DOHH2 (cell line): Measurements from ENCODE around the gene BMP7.

ENCODE experiments used
- H3F3A ChIP-seq: fragments of 200-600 bp; sonication (generic), shearing (Covaris generic); 2 replicates; pipeline ENCODE4 v1.6.0; 2016; ENCODE audit warnings: antibody characterized with exemption, mild to moderate bottlenecking; ENCODE audit not compliant: control insufficient read depth, insufficient read depth
- H3K27ac ChIP-seq: fragments of 200-600 bp; sonication (generic); 2 replicates; pipeline ENCODE4 v1.5.1; 2014; ENCODE audit warnings: low read depth, mild to moderate bottlenecking, low read length, moderate library complexity
- H3K27me3 ChIP-seq: fragments of 200-600 bp; sonication (generic); 2 replicates; pipeline ENCODE4 v1.6.1; 2014; ENCODE audit warnings: mild to moderate bottlenecking, low read length, mixed read lengths; ENCODE audit not compliant: control insufficient read depth
- H3K36me3 ChIP-seq: fragments of 200-600 bp; sonication (generic); 2 replicates; pipeline ENCODE4 v1.6.1; 2014; ENCODE audit warnings: mild to moderate bottlenecking, low read length, moderate library complexity, mixed read lengths; ENCODE audit not compliant: control insufficient read depth
- H3K4me1 ChIP-seq: fragments of 200-600 bp; sonication (generic); 2 replicates; pipeline ENCODE4 v1.6.1; 2014; ENCODE audit warnings: mild to moderate bottlenecking, low read length, mixed read lengths; ENCODE audit not compliant: control insufficient read depth
- H3K4me2 ChIP-seq: fragments of 200-600 bp; sonication (generic); 2 replicates; pipeline ENCODE4 v1.6.0; 2014; ENCODE audit warnings: mild to moderate bottlenecking, low read length, moderate library complexity
- H3K4me3 ChIP-seq: fragments of 200-600 bp; sonication (generic); 2 replicates; pipeline ENCODE4 v1.5.1; 2014; ENCODE audit warnings: mild to moderate bottlenecking, low read length, mixed read lengths
- H3K79me2 ChIP-seq: fragments of 200-600 bp; sonication (generic); 2 replicates; pipeline ENCODE4 v1.6.1; 2014; ENCODE audit warnings: mild to moderate bottlenecking, low read length, mixed read lengths; ENCODE audit not compliant: control insufficient read depth
- H3K9me2 ChIP-seq: fragments of 200-600 bp; sonication (generic); replicated peaks from 2 replicates; pipeline ENCODE4 v1.6.1; 2014; ENCODE audit warnings: mild to moderate bottlenecking, low read length, mixed read lengths; ENCODE audit not compliant: control insufficient read depth
- H3K9me3 ChIP-seq: fragments of 200-600 bp; sonication (generic); 2 replicates; pipeline ENCODE4 v1.6.1; 2014; ENCODE audit warnings: antibody characterized with exemption, low read length, mixed read lengths; ENCODE audit not compliant: control insufficient read depth, insufficient read depth
- H4K20me1 ChIP-seq: fragments of 200-600 bp; sonication (generic); 2 replicates; pipeline ENCODE4 v1.6.0; 2014; ENCODE audit warnings: low read depth, mild to moderate bottlenecking, antibody characterized with exemption, low read length, moderate library complexity; ENCODE audit not compliant: control insufficient read depth, insufficient read depth
- EZH2phosphoT487 ChIP-seq: fragments of 200-600 bp; sonication (generic); IDR thresholded peaks from 2 replicates; pipeline ENCODE4 v1.6.1; 2017; ENCODE audit warnings: borderline replicate concordance, mild to moderate bottlenecking, antibody characterized with exemption, low read length, moderate library complexity, mixed read lengths
- TF ChIP-seq, protein P1 (sequence below): fragments of 200-600 bp; sonication (generic); IDR thresholded peaks from one replicate; pipeline ENCODE4 v1.5.1; 2014; ENCODE audit warnings: antibody characterized with exemption, mild to moderate bottlenecking, low read depth, low read length; ENCODE audit not compliant: poor library complexity, severe bottlenecking

Gene BMP7

DNA sequence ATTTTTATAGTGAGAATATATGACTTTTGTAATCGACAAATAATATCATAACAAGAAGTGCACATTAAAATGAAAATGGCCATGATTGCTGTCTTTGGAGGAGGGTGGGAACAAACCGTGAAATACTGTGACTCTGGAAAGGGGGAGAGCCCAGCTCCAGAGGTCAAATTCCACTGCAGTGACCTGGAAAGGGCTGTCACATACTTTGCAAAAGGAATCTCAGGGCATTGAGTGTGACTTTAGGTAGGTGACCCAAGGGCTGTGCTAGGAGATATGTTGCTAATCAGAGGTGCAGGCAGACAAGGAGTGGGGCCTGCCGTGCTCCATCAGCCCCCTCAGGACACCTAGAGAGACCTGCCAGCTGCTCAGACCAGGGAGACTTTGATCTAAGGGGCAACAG, 28.1 kb upstream of the BMP7 start:
- no peak for TF ChIP-seq EZH2phosphoT487
- peaks cover 58% of the 10 kb centered on the region for H3K4me1 ChIP-seq
- H3K27ac ChIP-seq, result no peak overlapping the region
- no peaks in the 10 kb centered on the region for H3K9me2 ChIP-seq
- H3K4me2 ChIP-seq, result no peak overlapping the region; the same call in 1 of the 2 replicates
- no peaks in the 10 kb centered on the region for H4K20me1 ChIP-seq
- no peaks in the 10 kb centered on the region for H3K27me3 ChIP-seq
- H3K4me3 ChIP-seq, result no peak overlapping the region
- H3K79me2 ChIP-seq, result 0 out of 2 replicates have a peak, but pooled peaks cover 2% of the 10 kb centered on the region
- H3F3A ChIP-seq, result peaks cover 9% of the 10 kb centered on the region
- no peaks in the 10 kb centered on the region for H3K36me3 ChIP-seq
- H3K9me3 ChIP-seq, result no peaks in the 10 kb centered on the region

- no peak overlapping the region for H3K27ac ChIP-seq
- H3K4me2 ChIP-seq, result no peak overlapping the region
- H4K20me1 ChIP-seq, result no peaks in the 10 kb centered on the region
- no peak for TF ChIP-seq EZH2phosphoT487
- TF ChIP-seq, protein P1, sequence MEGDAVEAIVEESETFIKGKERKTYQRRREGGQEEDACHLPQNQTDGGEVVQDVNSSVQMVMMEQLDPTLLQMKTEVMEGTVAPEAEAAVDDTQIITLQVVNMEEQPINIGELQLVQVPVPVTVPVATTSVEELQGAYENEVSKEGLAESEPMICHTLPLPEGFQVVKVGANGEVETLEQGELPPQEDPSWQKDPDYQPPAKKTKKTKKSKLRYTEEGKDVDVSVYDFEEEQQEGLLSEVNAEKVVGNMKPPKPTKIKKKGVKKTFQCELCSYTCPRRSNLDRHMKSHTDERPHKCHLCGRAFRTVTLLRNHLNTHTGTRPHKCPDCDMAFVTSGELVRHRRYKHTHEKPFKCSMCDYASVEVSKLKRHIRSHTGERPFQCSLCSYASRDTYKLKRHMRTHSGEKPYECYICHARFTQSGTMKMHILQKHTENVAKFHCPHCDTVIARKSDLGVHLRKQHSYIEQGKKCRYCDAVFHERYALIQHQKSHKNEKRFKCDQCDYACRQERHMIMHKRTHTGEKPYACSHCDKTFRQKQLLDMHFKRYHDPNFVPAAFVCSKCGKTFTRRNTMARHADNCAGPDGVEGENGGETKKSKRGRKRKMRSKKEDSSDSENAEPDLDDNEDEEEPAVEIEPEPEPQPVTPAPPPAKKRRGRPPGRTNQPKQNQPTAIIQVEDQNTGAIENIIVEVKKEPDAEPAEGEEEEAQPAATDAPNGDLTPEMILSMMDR, result no peak
- H3K4me1 ChIP-seq, result peaks cover 60% of the 10 kb centered on the region
- no peaks in the 10 kb centered on the region for H3K9me3 ChIP-seq
- peaks cover 9% of the 10 kb centered on the region for H3F3A ChIP-seq
- no peaks in the 10 kb centered on the region for H3K36me3 ChIP-seq
- no peaks in the 10 kb centered on the region for H3K9me2 ChIP-seq
- no peak overlapping the region for H3K4me3 ChIP-seq
- H3K27me3 ChIP-seq, result no peaks in the 10 kb centered on the region
- H3K79me2 ChIP-seq, result peaks cover 2% of the 10 kb centered on the region; the same call in 1 of the 2 replicates
These were observed 27.6 kb upstream of the BMP7 start for GRCh38 chr20:57293995-57294394.

DNA sequence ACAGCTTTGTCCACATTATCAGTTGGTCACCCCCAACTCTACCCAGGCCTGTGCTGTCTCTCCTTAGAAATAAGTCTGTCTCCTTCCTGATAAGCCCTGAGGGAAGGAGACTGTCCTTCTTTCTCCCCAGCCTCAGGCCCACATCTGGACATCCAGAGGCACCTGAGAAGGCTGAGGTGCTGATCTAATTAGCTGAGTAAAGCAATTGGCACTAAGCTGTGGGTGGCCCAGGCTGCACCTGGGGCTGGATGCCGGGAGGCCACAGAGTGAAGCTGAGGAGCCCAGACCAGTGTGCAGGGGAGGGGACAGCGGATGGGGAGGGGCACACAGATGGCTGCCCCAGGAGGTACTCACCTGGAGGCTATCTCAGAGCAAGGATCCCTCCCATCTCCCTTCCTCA, 26.2 kb upstream of the BMP7 start:
- H3K9me3 ChIP-seq, result no peaks in the 10 kb centered on the region
- H3K27ac ChIP-seq, result no peak overlapping the region
- no peaks in the 10 kb centered on the region for H3K27me3 ChIP-seq
- H3K36me3 ChIP-seq, result no peaks in the 10 kb centered on the region
- H3K4me3 ChIP-seq, result no peak overlapping the region
- peaks cover 61% of the 10 kb centered on the region for H3K4me1 ChIP-seq
- no peaks in the 10 kb centered on the region for H4K20me1 ChIP-seq
- H3K9me2 ChIP-seq, result no peaks in the 10 kb centered on the region
- no peak overlapping the region for H3K4me2 ChIP-seq
- TF ChIP-seq, protein P1, result no peak
- no peak for TF ChIP-seq EZH2phosphoT487
- 0 out of 2 replicates have a peak, but pooled peaks cover 5% of the 10 kb centered on the region for H3F3A ChIP-seq
- H3K79me2 ChIP-seq, result peaks cover 2% of the 10 kb centered on the region; the same call in 1 of the 2 replicates

- Histone ChIP-seq H3K4me2 (peak overlapping the region; percentile 59; the same call in 1 of the 2 replicates), H3K4me1 (peaks cover 70% of the 10 kb centered on the region), H3K27me3 (no peaks in the 10 kb centered on the region), H3F3A (peaks cover 5% of the 10 kb centered on the region; the same call in 1 of the 2 replicates), H4K20me1 (no peaks in the 10 kb centered on the region), H3K79me2 (peaks cover 2% of the 10 kb centered on the region; the same call in 1 of the 2 replicates), H3K9me2 (no peaks in the 10 kb centered on the region), H3K36me3 (no peaks in the 10 kb centered on the region), H3K27ac (no peak overlapping the region), H3K4me3 (no peak overlapping the region), H3K9me3 (no peaks in the 10 kb centered on the region)
- no peak for TF ChIP-seq EZH2phosphoT487
- TF ChIP-seq, protein P1, result no peak
These were observed 25.3 kb upstream of the BMP7 start for GRCh38 chr20:57291694-57292093.
